MCF 10A (cell line): Measurements from ENCODE around the gene SRRT. TPM values are rescaled to one million over a fixed set of nuclear protein-coding genes. Genes with fewer than 3 reads are reported as not detected.

Experiments used
- BruUV-seq: library from RNA; stranded (reverse); fragments of 400-500 nt; replicated peaks from 2 replicates; lab custom pipeline; 2021; lab: Mats Ljungman, UMichigan
- CTCF ChIA-PET: fragments of 300-600 bp; sonication (Branson Sonifier 250); formaldehyde crosslinking; extraction: SDS; loops from one replicate; lab custom pipeline; 2021; ENCODE audit warnings: antibody characterized with exemption, inconsistent platforms; lab: Yijun Ruan, JAX
- POLR2A ChIA-PET: fragments of 300-600, 350-650 bp; sonication (Branson Sonifier 250); formaldehyde crosslinking; extraction: SDS; loops from one replicate; lab custom pipeline; 2020; ENCODE audit warnings: antibody characterized with exemption, inconsistent platforms; lab: Yijun Ruan, JAX
- DNase-seq: peaks from one replicate; pipeline ENCODE4 v3.0.0-alpha.2; 2018; ENCODE audit not compliant: unreplicated experiment
- H3K27ac Mint-ChIP-seq: one replicate; pipeline ENCODE4 v1.8.0; 2022; ENCODE audit warnings: mild to moderate bottlenecking, low read depth, mixed read lengths; ENCODE audit not compliant: unreplicated experiment
- H3K27me3 Mint-ChIP-seq: one replicate; pipeline ENCODE4 v1.8.0; 2022; ENCODE audit warnings: mixed read lengths; ENCODE audit not compliant: insufficient read depth, unreplicated experiment
- H3K36me3 Mint-ChIP-seq: one replicate; pipeline ENCODE4 v1.8.0; 2022; ENCODE audit warnings: mild to moderate bottlenecking, moderate library complexity, mixed read lengths; ENCODE audit not compliant: insufficient read depth, unreplicated experiment
- H3K4me1 Mint-ChIP-seq: one replicate; pipeline ENCODE4 v1.8.0; 2022; ENCODE audit warnings: mixed read lengths; ENCODE audit not compliant: insufficient read depth, unreplicated experiment
- H3K4me3 Mint-ChIP-seq: one replicate; pipeline ENCODE4 v1.8.0; 2022; ENCODE audit warnings: mild to moderate bottlenecking, moderate library complexity, mixed read lengths; ENCODE audit not compliant: unreplicated experiment
- H3K9me3 Mint-ChIP-seq: one replicate; pipeline ENCODE4 v1.8.0; 2022; ENCODE audit warnings: mixed read lengths; ENCODE audit not compliant: unreplicated experiment
- intact Hi-C: fragments of 100-400 bp; cut with micrococcal nuclease; formaldehyde crosslinking; loops from 2 replicates; pipeline ENCODE4 v1.14.1; 2022
- total RNA-seq: library from RNA; stranded (reverse); gene quantifications from 2 replicates; pipeline ENCODE4 v1.2.3, GENCODE V29; 2022
- TF ChIP-seq, protein P1 (sequence below): fragments of 200-600 bp; IDR thresholded peaks from one replicate; pipeline ENCODE4 v1.8.0; 2022; ENCODE audit warnings: antibody characterized with exemption, mild to moderate bottlenecking; ENCODE audit not compliant: unreplicated experiment

Gene SRRT
- total RNA-seq, 1 experiment from 2014 or later = 111 TPM

DNA sequence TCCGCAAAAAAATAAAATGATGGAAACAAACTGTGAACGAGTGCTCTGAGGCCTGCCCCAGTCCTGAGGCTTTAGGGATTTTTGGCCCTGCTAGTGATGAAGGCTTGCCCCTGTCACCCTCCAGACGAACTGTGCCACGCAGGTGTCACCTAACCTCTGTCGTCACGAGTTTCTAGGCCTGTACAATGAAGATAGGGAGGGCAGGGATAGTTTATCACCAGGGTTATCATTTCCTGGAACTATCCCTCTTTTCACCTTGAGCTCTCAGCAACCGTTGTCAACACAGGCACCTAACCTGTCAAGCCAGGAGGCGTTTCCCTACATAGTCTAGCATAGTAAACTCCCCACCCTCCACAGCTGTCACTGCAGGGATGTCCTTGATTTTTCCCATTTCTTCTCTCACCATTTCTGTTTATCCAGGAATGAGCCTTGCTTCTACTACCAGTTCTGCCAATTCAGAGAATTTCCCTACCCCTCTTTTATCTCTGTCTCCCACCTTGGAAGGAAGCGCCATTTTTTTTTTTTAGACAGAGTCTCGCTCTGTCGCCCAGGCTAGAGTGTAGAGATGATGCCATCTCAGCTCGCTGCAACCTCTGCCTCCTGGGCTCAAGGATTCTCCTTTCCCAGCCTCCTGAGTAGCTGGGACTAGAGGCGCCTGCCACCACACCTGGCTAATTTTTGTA, 23.0 kb downstream of the SRRT start:
- intact Hi-C loops = loop anchor here (1.0 to 2.0 kb wide), 3 partner anchors 161 to 393 kb away; no protein-coding TSS in a partner anchor
- ChIA-PET CTCF (interaction anchor here (0.5 to 7.1 kb wide), 14 partner anchors 16 to 393 kb away, joined by 3 to 64 read pairs (median 3); no protein-coding TSS in a partner anchor), POLR2A (interaction anchor here (0.6 kb wide), 1 partner anchor 152 kb away, joined by 3 read pairs; no protein-coding TSS in a partner anchor)
- no peaks in the 10 kb centered on the region for H3K36me3 Mint-ChIP-seq
- H3K4me3 Mint-ChIP-seq = no peak overlapping the region
- H3K27me3 Mint-ChIP-seq = peaks cover 36% of the 10 kb centered on the region
- BruUV-seq = no TSS peak
- peaks cover 6% of the 10 kb centered on the region for H3K4me1 Mint-ChIP-seq
- H3K9me3 Mint-ChIP-seq = no peaks in the 10 kb centered on the region
- TF ChIP-seq, protein P1, sequence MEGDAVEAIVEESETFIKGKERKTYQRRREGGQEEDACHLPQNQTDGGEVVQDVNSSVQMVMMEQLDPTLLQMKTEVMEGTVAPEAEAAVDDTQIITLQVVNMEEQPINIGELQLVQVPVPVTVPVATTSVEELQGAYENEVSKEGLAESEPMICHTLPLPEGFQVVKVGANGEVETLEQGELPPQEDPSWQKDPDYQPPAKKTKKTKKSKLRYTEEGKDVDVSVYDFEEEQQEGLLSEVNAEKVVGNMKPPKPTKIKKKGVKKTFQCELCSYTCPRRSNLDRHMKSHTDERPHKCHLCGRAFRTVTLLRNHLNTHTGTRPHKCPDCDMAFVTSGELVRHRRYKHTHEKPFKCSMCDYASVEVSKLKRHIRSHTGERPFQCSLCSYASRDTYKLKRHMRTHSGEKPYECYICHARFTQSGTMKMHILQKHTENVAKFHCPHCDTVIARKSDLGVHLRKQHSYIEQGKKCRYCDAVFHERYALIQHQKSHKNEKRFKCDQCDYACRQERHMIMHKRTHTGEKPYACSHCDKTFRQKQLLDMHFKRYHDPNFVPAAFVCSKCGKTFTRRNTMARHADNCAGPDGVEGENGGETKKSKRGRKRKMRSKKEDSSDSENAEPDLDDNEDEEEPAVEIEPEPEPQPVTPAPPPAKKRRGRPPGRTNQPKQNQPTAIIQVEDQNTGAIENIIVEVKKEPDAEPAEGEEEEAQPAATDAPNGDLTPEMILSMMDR = no peak
- no peak for DNase-seq
- H3K27ac Mint-ChIP-seq = no peak overlapping the region

GRCh38 chr7:100899432-100899831, 24.5 kb downstream of the SRRT start:
- POLR2A ChIA-PET = interaction anchor here (0.6 kb wide), 1 partner anchor 159 kb away, joined by 3 read pairs; no protein-coding TSS in a partner anchor
- no TSS peak for BruUV-seq
- Mint-ChIP-seq H3K4me3 (no peak overlapping the region), H3K27ac (no peak overlapping the region), H3K27me3 (peaks cover 36% of the 10 kb centered on the region), H3K9me3 (no peaks in the 10 kb centered on the region), H3K4me1 (peaks cover 6% of the 10 kb centered on the region), H3K36me3 (no peaks in the 10 kb centered on the region)
- DNase-seq = no peak
- intact Hi-C loops = loop anchor here (2.0 kb wide), 1 partner anchor 391 kb away; no protein-coding TSS in a partner anchor
- CTCF ChIA-PET = interaction anchor here (1.5 to 7.1 kb wide), 3 partner anchors 155 to 177 kb away, joined by 6 to 64 read pairs (median 8); no protein-coding TSS in a partner anchor
- TF ChIP-seq, protein P1 = no peak

- intact Hi-C loops = no loop called here
- POLR2A ChIA-PET = no interaction called here
- CTCF ChIA-PET = interaction anchor here (0.6 to 7.1 kb wide), 2 partner anchors 158 to 292 kb away, joined by 4 to 64 read pairs; no protein-coding TSS in a partner anchor
- Mint-ChIP-seq H3K27ac (no peak overlapping the region), H3K27me3 (peaks cover 30% of the 10 kb centered on the region), H3K4me3 (no peak overlapping the region), H3K36me3 (no peaks in the 10 kb centered on the region), H3K4me1 (peaks cover 4% of the 10 kb centered on the region), H3K9me3 (no peaks in the 10 kb centered on the region)
- no TSS peak for BruUV-seq
- TF ChIP-seq, protein P1 = no peak
- DNase-seq = no peak
Observed at GRCh38 chr7:100900978-100901377, 26.1 kb downstream of the SRRT start.

GRCh38 chr7:100901921-100902332, 27.0 kb downstream of the SRRT start:
- no TSS peak for BruUV-seq
- Mint-ChIP-seq H3K27ac (no peak overlapping the region), H3K9me3 (no peaks in the 10 kb centered on the region), H3K4me3 (no peak overlapping the region), H3K27me3 (peaks cover 21% of the 10 kb centered on the region), H3K4me1 (no peaks in the 10 kb centered on the region), H3K36me3 (no peaks in the 10 kb centered on the region)
- TF ChIP-seq, protein P1 = no peak
- intact Hi-C loops = no loop called here
- ChIA-PET POLR2A (interaction anchor here (0.6 kb wide), 1 partner anchor 151 kb away, joined by 3 read pairs; no protein-coding TSS in a partner anchor), CTCF (interaction anchor here (1.0 to 7.1 kb wide), 2 partner anchors 8 to 157 kb away, joined by 4 to 64 read pairs; no protein-coding TSS in a partner anchor)
- DNase-seq = no peak
